ENCODE data around the gene SRRT.

DNA sequence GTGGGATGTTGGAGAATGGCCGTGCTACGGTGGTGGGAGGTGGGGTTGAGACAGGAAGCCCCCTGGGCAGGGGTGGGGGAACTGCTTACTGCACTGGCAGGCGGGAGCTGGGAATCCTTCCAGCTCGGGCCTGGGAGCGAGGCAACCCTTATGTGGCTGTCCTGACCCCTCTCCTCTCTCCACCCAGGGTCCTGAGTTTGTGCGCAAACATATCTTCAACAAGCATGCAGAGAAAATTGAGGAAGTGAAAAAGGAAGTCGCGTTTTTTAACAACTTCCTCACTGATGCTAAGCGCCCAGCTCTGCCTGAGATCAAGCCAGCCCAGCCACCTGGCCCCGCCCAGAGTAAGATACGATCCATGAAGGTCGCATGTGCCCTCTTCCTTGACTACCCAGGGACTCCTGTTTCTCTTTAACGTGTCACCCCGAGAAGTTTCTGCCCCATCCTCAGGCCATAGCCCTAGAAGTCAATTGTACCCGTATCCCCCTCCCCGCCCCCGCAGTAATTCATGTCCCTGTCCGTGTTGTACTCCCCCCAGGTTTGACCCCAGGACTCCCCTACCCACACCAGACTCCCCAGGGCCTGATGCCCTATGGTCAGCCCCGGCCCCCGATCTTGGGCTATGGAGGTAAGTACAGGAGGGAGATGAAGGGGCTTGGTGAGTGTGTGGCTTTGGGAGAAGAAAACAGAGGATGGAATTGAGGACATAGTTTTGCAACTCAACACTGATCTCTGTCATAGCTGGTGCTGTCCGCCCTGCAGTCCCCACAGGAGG is 12.8 kb downstream of the SRRT start:
- TF ChIP-seq TBL1XR1 (IDR thresholded peaks at IDR 0.05; ENCODE audit: low read depth, low read length) (no peak), CHD2 (IDR thresholded peaks at IDR 0.05; ENCODE audit: borderline replicate concordance, low read depth, low read length) (no peak), FOXM1 (IDR thresholded peaks at IDR 0.05; ENCODE audit: low read depth, low read length) (no peak), RFX5 (IDR thresholded peaks at IDR 0.05; ENCODE audit: low read depth, low read length) (no peak), CTCF (IDR thresholded peaks at IDR 0.05 in 2 of 3, conservative IDR thresholded peaks at IDR 0.05 in 1 of 3; ENCODE audit: control insufficient read depth in 2 of 3, extremely low read depth in 1 of 3, insufficient read depth in 1 of 3, low read depth in 3 of 3, low read length in 3 of 3) (no peak), SIN3A (IDR thresholded peaks at IDR 0.05; ENCODE audit: low read depth, low read length) (no peak), ZSCAN29 (IDR thresholded peaks at IDR 0.05) (no peak), EZH2 (IDR thresholded peaks at IDR 0.05; ENCODE audit: borderline replicate concordance, control insufficient read depth, low read depth, low read length) (no peak), SIX5 (IDR thresholded peaks at IDR 0.05; ENCODE audit: low read depth, low read length, severe bottlenecking) (no peak), RAD21 (IDR thresholded peaks at IDR 0.05; ENCODE audit: insufficient read depth, low read depth, low read length) (no peak)
- TF ChIP-seq, protein P1, sequence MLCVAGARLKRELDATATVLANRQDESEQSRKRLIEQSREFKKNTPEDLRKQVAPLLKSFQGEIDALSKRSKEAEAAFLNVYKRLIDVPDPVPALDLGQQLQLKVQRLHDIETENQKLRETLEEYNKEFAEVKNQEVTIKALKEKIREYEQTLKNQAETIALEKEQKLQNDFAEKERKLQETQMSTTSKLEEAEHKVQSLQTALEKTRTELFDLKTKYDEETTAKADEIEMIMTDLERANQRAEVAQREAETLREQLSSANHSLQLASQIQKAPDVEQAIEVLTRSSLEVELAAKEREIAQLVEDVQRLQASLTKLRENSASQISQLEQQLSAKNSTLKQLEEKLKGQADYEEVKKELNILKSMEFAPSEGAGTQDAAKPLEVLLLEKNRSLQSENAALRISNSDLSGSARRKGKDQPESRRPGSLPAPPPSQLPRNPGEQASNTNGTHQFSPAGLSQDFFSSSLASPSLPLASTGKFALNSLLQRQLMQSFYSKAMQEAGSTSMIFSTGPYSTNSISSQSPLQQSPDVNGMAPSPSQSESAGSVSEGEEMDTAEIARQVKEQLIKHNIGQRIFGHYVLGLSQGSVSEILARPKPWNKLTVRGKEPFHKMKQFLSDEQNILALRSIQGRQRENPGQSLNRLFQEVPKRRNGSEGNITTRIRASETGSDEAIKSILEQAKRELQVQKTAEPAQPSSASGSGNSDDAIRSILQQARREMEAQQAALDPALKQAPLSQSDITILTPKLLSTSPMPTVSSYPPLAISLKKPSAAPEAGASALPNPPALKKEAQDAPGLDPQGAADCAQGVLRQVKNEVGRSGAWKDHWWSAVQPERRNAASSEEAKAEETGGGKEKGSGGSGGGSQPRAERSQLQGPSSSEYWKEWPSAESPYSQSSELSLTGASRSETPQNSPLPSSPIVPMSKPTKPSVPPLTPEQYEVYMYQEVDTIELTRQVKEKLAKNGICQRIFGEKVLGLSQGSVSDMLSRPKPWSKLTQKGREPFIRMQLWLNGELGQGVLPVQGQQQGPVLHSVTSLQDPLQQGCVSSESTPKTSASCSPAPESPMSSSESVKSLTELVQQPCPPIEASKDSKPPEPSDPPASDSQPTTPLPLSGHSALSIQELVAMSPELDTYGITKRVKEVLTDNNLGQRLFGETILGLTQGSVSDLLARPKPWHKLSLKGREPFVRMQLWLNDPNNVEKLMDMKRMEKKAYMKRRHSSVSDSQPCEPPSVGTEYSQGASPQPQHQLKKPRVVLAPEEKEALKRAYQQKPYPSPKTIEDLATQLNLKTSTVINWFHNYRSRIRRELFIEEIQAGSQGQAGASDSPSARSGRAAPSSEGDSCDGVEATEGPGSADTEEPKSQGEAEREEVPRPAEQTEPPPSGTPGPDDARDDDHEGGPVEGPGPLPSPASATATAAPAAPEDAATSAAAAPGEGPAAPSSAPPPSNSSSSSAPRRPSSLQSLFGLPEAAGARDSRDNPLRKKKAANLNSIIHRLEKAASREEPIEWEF (IDR thresholded peaks at IDR 0.05; ENCODE audit: insufficient replicate concordance, low read depth, low read length) = no peak
